K562 (cell line): ENCODE data around the gene HUS1. TPM values are rescaled to one million over a fixed set of nuclear protein-coding genes. Genes with fewer than 3 reads are reported as not detected.

Experiments
- BRCA1 ChIP-seq, 2 experiments: fragments of 450-650 bp in 1 of 2; sonication (generic) in 1 of 2; formaldehyde crosslinking in 1 of 2; IDR thresholded peaks; 2 replicates each; pipeline versions ENCODE4 v1.5.0 to v1.6.1; 2017 to 2020; ENCODE audit warnings: mild to moderate bottlenecking in 1 of 2, missing genetic modification reagents in 1 of 2
- CREM ChIP-seq: IDR thresholded peaks from 2 replicates; pipeline ENCODE4 v1.6.1; 2014; ENCODE audit warnings: antibody characterized with exemption, low read depth
- DMBX1 ChIP-seq: fragments of 250-450 bp; sonication (Bioruptor Pico); IDR thresholded peaks from 2 replicates; pipeline ENCODE4 v1.8.0; 2022; ENCODE audit warnings: inconsistent platforms, mild to moderate bottlenecking, moderate library complexity, borderline replicate concordance
- THAP7 ChIP-seq: fragments of 250-450 bp; sonication (Bioruptor Pico); IDR thresholded peaks from 2 replicates; pipeline ENCODE4 v1.5.0; 2021
- ZNF224 ChIP-seq: sonication (generic); formaldehyde crosslinking; IDR thresholded peaks from 2 replicates; pipeline ENCODE4 v1.8.0; 2022; ENCODE audit warnings: mild to moderate bottlenecking, missing genetic modification reagents
- ZNF639 ChIP-seq, 2 experiments: fragments of 200-800 bp in 1 of 2; sonication (Bioruptor generic) in 1 of 2; sonication (generic) in 1 of 2; formaldehyde crosslinking in 1 of 2; IDR thresholded peaks in 1 of 2; conservative IDR thresholded peaks in 1 of 2; 2 replicates each; pipeline versions ENCODE4 v1.5.0 to v1.6.1; 2016 to 2020; ENCODE audit warnings: missing compliant biosample characterization in 1 of 2, missing genetic modification characterization in 1 of 2, missing genetic modification reagents in 1 of 2
- polyA plus RNA-seq, 8 experiments: library from polyadenylated mRNA; depleted of rRNA in 4 of 8; stranded (reverse) in 5 of 8; unstranded in 3 of 8; fragments of >200 nt; fragmentation: Nextera tagmentation in 2 of 8; fragmentation: Illumina TruSeq in 1 of 8; extraction: Ambion mirVana in 2 of 8; extraction: Trizol in 1 of 8; gene quantifications; 2 replicates each; pipeline versions ENCODE4 v1.2.1 to v1.2.3, GENCODE V29; 2011 to 2014; ENCODE audit warnings: inconsistent platforms in 1 of 8, missing spikeins in 1 of 8
- total RNA-seq, 7 experiments: library from RNA; depleted of rRNA in 6 of 7; stranded (reverse); fragments of >200 nt in 6 of 7; fragmentation: Illumina TruSeq in 2 of 7; extraction: Trizol in 2 of 7; gene quantifications; 2 replicates each; pipeline versions ENCODE4 v1.2.1 to v1.2.3, GENCODE V29; 2011 to 2021; ENCODE audit warnings: low replicate concordance in 1 of 7
- TF ChIP-seq, protein P1 (sequence below): sonication (generic); formaldehyde crosslinking; IDR thresholded peaks from 2 replicates; pipeline ENCODE4 v1.8.0; 2022; ENCODE audit warnings: mild to moderate bottlenecking, missing genetic modification reagents
- TF ChIP-seq, protein P2 (sequence below), 2 experiments: fragments of 150-350 bp in 1 of 2; IDR thresholded peaks; 2 replicates each; pipeline ENCODE4 v1.6.1; 2012 to 2016; ENCODE audit warnings: low read depth in 2 of 2, low read length in 2 of 2, mild to moderate bottlenecking in 1 of 2, moderate library complexity in 1 of 2
- TF ChIP-seq, protein P3 (sequence below), 2 experiments: fragments of 450-650 bp in 1 of 2; sonication (generic) in 1 of 2; formaldehyde crosslinking in 1 of 2; IDR thresholded peaks in 1 of 2; conservative IDR thresholded peaks in 1 of 2; 2 replicates each; pipeline versions ENCODE4 v1.6.1 to v1.8.1; 2016 to 2023; ENCODE audit warnings: mild to moderate bottlenecking in 2 of 2, moderate library complexity in 2 of 2, inconsistent platforms in 1 of 2, missing genetic modification reagents in 1 of 2
- TF ChIP-seq, protein P4 (sequence below): sonication (generic); formaldehyde crosslinking; IDR thresholded peaks from 2 replicates; pipeline ENCODE4 v1.5.0; 2020; ENCODE audit warnings: missing genetic modification reagents
- TF ChIP-seq, protein P5 (sequence below): fragments of 250-450 bp; sonication (Bioruptor Pico); IDR thresholded peaks from 2 replicates; pipeline ENCODE4 v1.4.0; 2020; ENCODE audit warnings: borderline replicate concordance

The HUS1 gene
- total and polyA plus RNA-seq, 9 of the 15 experiments (the other 6 are each of a cell fraction or from before 2014, with no cell fraction given) = 11.5 to 27.0 (median 16.5) TPM

GRCh38 chr7:48028938-48029337, 49.5 kb upstream of the HUS1 start, which contains the start of gene SUN3 (continued):
- TF ChIP-seq, protein P1, sequence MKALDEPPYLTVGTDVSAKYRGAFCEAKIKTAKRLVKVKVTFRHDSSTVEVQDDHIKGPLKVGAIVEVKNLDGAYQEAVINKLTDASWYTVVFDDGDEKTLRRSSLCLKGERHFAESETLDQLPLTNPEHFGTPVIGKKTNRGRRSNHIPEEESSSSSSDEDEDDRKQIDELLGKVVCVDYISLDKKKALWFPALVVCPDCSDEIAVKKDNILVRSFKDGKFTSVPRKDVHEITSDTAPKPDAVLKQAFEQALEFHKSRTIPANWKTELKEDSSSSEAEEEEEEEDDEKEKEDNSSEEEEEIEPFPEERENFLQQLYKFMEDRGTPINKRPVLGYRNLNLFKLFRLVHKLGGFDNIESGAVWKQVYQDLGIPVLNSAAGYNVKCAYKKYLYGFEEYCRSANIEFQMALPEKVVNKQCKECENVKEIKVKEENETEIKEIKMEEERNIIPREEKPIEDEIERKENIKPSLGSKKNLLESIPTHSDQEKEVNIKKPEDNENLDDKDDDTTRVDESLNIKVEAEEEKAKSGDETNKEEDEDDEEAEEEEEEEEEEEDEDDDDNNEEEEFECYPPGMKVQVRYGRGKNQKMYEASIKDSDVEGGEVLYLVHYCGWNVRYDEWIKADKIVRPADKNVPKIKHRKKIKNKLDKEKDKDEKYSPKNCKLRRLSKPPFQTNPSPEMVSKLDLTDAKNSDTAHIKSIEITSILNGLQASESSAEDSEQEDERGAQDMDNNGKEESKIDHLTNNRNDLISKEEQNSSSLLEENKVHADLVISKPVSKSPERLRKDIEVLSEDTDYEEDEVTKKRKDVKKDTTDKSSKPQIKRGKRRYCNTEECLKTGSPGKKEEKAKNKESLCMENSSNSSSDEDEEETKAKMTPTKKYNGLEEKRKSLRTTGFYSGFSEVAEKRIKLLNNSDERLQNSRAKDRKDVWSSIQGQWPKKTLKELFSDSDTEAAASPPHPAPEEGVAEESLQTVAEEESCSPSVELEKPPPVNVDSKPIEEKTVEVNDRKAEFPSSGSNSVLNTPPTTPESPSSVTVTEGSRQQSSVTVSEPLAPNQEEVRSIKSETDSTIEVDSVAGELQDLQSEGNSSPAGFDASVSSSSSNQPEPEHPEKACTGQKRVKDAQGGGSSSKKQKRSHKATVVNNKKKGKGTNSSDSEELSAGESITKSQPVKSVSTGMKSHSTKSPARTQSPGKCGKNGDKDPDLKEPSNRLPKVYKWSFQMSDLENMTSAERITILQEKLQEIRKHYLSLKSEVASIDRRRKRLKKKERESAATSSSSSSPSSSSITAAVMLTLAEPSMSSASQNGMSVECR = no peak
- no peak for TF ChIP-seq ZNF639 (CRISPR knock-in tag; conservative IDR thresholded peaks at IDR 0.05 in 1 of 2, IDR thresholded peaks at IDR 0.05 in 1 of 2)
- TF ChIP-seq BRCA1 (IDR thresholded peaks at IDR 0.05) = no peak
- no peak for TF ChIP-seq BRCA1 (CRISPR knock-in tag; IDR thresholded peaks at IDR 0.05)
- TF ChIP-seq CREM = no peak
- TF ChIP-seq, protein P2, sequence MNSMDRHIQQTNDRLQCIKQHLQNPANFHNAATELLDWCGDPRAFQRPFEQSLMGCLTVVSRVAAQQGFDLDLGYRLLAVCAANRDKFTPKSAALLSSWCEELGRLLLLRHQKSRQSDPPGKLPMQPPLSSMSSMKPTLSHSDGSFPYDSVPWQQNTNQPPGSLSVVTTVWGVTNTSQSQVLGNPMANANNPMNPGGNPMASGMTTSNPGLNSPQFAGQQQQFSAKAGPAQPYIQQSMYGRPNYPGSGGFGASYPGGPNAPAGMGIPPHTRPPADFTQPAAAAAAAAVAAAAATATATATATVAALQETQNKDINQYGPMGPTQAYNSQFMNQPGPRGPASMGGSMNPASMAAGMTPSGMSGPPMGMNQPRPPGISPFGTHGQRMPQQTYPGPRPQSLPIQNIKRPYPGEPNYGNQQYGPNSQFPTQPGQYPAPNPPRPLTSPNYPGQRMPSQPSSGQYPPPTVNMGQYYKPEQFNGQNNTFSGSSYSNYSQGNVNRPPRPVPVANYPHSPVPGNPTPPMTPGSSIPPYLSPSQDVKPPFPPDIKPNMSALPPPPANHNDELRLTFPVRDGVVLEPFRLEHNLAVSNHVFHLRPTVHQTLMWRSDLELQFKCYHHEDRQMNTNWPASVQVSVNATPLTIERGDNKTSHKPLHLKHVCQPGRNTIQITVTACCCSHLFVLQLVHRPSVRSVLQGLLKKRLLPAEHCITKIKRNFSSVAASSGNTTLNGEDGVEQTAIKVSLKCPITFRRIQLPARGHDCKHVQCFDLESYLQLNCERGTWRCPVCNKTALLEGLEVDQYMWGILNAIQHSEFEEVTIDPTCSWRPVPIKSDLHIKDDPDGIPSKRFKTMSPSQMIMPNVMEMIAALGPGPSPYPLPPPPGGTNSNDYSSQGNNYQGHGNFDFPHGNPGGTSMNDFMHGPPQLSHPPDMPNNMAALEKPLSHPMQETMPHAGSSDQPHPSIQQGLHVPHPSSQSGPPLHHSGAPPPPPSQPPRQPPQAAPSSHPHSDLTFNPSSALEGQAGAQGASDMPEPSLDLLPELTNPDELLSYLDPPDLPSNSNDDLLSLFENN (IDR thresholded peaks at IDR 0.05; ENCODE audit: low read depth in 2 of 2, low read length in 2 of 2) = no peak
- no peak for TF ChIP-seq THAP7 (CRISPR knock-in tag)
- no peak for TF ChIP-seq DMBX1 (CRISPR knock-in tag)
- TF ChIP-seq, protein P3, sequence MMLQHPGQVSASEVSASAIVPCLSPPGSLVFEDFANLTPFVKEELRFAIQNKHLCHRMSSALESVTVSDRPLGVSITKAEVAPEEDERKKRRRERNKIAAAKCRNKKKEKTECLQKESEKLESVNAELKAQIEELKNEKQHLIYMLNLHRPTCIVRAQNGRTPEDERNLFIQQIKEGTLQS (IDR thresholded peaks at IDR 0.05) = peak; percentile 91
- TF ChIP-seq, protein P3 (CRISPR knock-in tag; conservative IDR thresholded peaks at IDR 0.05) = no peak; the same call in 1 of the 2 replicates
- TF ChIP-seq, protein P4, sequence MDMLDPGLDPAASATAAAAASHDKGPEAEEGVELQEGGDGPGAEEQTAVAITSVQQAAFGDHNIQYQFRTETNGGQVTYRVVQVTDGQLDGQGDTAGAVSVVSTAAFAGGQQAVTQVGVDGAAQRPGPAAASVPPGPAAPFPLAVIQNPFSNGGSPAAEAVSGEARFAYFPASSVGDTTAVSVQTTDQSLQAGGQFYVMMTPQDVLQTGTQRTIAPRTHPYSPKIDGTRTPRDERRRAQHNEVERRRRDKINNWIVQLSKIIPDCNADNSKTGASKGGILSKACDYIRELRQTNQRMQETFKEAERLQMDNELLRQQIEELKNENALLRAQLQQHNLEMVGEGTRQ (CRISPR knock-in tag) = no peak
- TF ChIP-seq, protein P5, sequence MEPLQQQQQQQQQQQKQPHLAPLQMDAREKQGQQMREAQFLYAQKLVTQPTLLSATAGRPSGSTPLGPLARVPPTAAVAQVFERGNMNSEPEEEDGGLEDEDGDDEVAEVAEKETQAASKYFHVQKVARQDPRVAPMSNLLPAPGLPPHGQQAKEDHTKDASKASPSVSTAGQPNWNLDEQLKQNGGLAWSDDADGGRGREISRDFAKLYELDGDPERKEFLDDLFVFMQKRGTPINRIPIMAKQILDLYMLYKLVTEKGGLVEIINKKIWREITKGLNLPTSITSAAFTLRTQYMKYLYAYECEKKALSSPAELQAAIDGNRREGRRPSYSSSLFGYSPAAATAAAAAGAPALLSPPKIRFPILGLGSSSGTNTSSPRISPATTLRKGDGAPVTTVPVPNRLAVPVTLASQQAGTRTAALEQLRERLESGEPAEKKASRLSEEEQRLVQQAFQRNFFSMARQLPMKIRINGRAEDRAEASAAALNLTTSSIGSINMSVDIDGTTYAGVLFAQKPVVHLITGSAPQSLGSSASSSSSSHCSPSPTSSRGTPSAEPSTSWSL (CRISPR knock-in tag) = no peak
- no peak for TF ChIP-seq ZNF224 (CRISPR knock-in tag)
